MM.1S (cell line): Measurements from ENCODE around the gene PPP2R2C.

ENCODE experiments used
- EZH2 ChIP-seq: fragments of 300-600 bp; sonication (generic); optimal IDR thresholded peaks from 2 replicates; pipeline ENCODE3; 2017; ENCODE audit warnings: low read depth, mild to moderate bottlenecking, antibody characterized with exemption, low read length, mixed read lengths
- EZH2phosphoT487 ChIP-seq: fragments of 300-600 bp; sonication (generic); IDR thresholded peaks from 2 replicates; pipeline ENCODE4 v1.6.1; 2018; ENCODE audit warnings: antibody characterized with exemption, low read length
- TF ChIP-seq, protein P1 (sequence below): fragments of 300-600 bp; sonication (generic); IDR thresholded peaks from 2 replicates; pipeline ENCODE4 v1.5.1; 2016; ENCODE audit warnings: antibody characterized with exemption, low read length, mixed read lengths

DNA sequence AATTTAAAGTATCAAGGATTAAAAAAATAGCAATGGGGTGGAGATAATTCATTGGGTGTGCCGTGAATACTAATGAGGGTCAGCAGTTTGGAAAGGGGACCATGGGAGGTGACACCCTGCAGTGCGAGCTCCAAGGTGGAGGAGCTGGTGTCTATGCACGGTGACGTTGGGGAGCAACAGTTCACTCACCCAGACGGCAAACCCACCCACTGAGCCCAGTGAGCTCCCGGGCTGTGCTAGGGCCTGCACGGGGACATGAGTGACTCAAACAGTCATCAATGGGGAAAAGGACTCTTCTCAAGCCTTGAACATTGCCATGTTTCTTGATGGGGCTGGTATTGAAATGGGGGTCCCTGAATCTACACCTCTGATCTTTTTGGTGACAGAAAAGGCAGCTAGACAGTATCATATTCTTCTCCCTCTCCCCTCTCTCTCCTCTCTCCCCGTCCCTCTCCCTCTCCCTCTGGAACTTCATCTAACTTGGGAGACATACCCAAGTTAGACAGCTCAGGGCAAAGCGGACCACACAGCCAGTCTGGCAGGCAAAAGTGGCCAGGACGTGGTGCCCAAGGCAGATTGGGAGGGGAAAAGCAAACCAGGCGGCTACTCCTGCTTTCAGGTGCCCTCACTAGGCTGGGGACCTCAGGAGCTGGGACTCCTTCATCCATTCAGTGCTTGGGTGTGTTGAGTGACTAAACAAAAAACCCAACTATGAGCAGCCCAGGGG, 26.3 kb upstream of the PPP2R2C start:
- TF ChIP-seq, protein P1, sequence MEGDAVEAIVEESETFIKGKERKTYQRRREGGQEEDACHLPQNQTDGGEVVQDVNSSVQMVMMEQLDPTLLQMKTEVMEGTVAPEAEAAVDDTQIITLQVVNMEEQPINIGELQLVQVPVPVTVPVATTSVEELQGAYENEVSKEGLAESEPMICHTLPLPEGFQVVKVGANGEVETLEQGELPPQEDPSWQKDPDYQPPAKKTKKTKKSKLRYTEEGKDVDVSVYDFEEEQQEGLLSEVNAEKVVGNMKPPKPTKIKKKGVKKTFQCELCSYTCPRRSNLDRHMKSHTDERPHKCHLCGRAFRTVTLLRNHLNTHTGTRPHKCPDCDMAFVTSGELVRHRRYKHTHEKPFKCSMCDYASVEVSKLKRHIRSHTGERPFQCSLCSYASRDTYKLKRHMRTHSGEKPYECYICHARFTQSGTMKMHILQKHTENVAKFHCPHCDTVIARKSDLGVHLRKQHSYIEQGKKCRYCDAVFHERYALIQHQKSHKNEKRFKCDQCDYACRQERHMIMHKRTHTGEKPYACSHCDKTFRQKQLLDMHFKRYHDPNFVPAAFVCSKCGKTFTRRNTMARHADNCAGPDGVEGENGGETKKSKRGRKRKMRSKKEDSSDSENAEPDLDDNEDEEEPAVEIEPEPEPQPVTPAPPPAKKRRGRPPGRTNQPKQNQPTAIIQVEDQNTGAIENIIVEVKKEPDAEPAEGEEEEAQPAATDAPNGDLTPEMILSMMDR = no peak
- no peak for TF ChIP-seq EZH2phosphoT487
- no peak for TF ChIP-seq EZH2
